GM13976 (cell line): ENCODE measurements around the gene CPM.

Source experiments
- DNase-seq: peaks from one replicate; pipeline ENCODE4 v3.0.0; 2012; ENCODE audit warnings: low spot score
- CTCF ChIP-seq: IDR thresholded peaks from 2 replicates; pipeline ENCODE4 v1.5.1; 2012; ENCODE audit warnings: borderline replicate concordance, mild to moderate bottlenecking; ENCODE audit not compliant: insufficient read depth; ENCODE audit errors: extremely low read depth, missing control alignments, control extremely low read depth
- in situ Hi-C: fragments of 300-500 bp; cut with MboI; formaldehyde crosslinking; loops from one replicate; pipeline ENCODE4 v1.12.0; 2022; ENCODE audit warnings: low sequenced_read_pairs, mixed read lengths, inconsistent platforms; ENCODE audit not compliant: unreplicated experiment

CPM gene

GRCh38 chr12:68963856-68964745 is 31.1 kb upstream of the CPM start:
- in situ Hi-C loops: no loop called here
- TF ChIP-seq CTCF: no peak
- no peak for DNase-seq

GRCh38 chr12:68962877-68963855 is 30.2 kb upstream of the CPM start:
- DNase-seq: no peak

GRCh38 chr12:68959891-68960464 is 27.0 kb upstream of the CPM start:
- no peak for DNase-seq
- in situ Hi-C loops: no loop called here
- no peak for TF ChIP-seq CTCF

More at GRCh38 chr12:68962877-68963855, 30.2 kb upstream of the CPM start:
- no peak for TF ChIP-seq CTCF
- in situ Hi-C loops: no loop called here

GRCh38 chr12:68959143-68959858 is 26.3 kb upstream of the CPM start:
- in situ Hi-C loops: no loop called here
- no peak for DNase-seq

GRCh38 chr12:68958322-68958721 is 25.4 kb upstream of the CPM start:
- TF ChIP-seq CTCF: no peak
- DNase-seq: peak; percentile 65
- in situ Hi-C loops: no loop called here

More at GRCh38 chr12:68959143-68959858, 26.3 kb upstream of the CPM start:
- no peak for TF ChIP-seq CTCF
